Gastroesophageal sphincter (tissue), 3 donors: ENCODE results near the gene SLC6A3.

ENCODE experiments used
- POLR2A ChIP-seq, 2 donors: fragments of 450-650 bp; IDR thresholded peaks; one replicate each; pipeline ENCODE4 v1.6.1; 2017; ENCODE audit warnings: antibody characterized with exemption in 2 of 2, mild to moderate bottlenecking in 2 of 2, moderate library complexity in 1 of 2
- POLR2AphosphoS5 ChIP-seq: sonication (generic); formaldehyde crosslinking; IDR thresholded peaks from one replicate; pipeline ENCODE4 v1.6.1; 2017; ENCODE audit warnings: antibody characterized with exemption
- TF ChIP-seq, protein P1 (sequence below), 4 experiments: fragments of 200-600 bp in 2 of 4; fragments of 450-650 bp in 2 of 4; sonication (generic) in 1 of 4; IDR thresholded peaks; one replicate each; pipeline ENCODE4 v1.5.1; 2017 to 2019; ENCODE audit warnings: antibody characterized with exemption in 4 of 4, mild to moderate bottlenecking in 2 of 4, moderate library complexity in 2 of 4

DNA sequence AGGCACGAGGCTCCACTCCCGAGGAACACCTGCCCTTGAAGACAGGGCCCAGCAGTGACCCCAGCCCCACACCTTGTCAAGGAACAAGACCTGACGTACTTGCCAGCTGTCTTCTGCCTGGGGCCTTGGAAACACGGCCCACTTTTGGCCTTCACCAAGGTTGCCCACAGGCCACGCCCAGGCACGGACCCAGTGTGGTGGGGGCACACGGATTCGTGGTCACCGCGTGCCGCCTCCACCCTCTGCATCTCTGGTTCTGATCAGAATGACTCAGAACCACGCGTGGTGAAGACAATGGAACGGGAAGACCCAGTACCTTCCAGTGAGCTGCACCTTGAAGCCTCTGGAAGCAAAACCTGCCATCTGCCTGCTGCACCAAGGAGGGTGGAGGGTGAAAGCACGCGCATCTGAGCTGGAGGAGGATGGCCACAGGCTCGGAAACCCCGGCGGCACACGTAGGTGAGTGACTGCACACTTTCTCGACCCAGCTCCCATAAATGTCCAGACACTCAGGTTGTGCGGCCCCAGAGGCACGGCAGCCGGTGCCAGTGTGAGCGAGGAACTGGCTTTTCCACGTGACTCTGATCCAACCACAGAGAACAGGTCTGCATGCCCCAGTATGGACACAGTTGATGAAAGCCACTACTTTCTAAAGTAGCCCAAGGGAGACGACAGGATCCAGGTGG lies 42.0 kb upstream of the SLC6A3 start:
- TF ChIP-seq POLR2A (IDR thresholded peaks at IDR 0.05) (no peak), POLR2AphosphoS5 (no peak)
- TF ChIP-seq, protein P1, sequence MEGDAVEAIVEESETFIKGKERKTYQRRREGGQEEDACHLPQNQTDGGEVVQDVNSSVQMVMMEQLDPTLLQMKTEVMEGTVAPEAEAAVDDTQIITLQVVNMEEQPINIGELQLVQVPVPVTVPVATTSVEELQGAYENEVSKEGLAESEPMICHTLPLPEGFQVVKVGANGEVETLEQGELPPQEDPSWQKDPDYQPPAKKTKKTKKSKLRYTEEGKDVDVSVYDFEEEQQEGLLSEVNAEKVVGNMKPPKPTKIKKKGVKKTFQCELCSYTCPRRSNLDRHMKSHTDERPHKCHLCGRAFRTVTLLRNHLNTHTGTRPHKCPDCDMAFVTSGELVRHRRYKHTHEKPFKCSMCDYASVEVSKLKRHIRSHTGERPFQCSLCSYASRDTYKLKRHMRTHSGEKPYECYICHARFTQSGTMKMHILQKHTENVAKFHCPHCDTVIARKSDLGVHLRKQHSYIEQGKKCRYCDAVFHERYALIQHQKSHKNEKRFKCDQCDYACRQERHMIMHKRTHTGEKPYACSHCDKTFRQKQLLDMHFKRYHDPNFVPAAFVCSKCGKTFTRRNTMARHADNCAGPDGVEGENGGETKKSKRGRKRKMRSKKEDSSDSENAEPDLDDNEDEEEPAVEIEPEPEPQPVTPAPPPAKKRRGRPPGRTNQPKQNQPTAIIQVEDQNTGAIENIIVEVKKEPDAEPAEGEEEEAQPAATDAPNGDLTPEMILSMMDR (IDR thresholded peaks at IDR 0.05), result no peak
